Subcutaneous adipose tissue (tissue), 4 donors: Measurements from ENCODE around the gene HPRT1. TPM values are rescaled to one million over a fixed set of nuclear protein-coding genes. Genes with fewer than 3 reads are reported as not detected.

ENCODE experiments used
- CTCF ChIP-seq: fragments of 450-650 bp; IDR thresholded peaks from one replicate; pipeline ENCODE4 v1.5.1; 2016; ENCODE audit warnings: low read depth, mild to moderate bottlenecking, control low read depth, antibody characterized with exemption, moderate library complexity
- total RNA-seq, 4 donors: library from RNA; depleted of rRNA; stranded (reverse); fragments of >200 nt; gene quantifications; one replicate each; pipeline ENCODE4 v1.1.0, GENCODE V29; 2016

Gene HPRT1
- total RNA-seq, 4 donors from 2014 or later = 11.3 to 25.4 (median 13.3) TPM

DNA sequence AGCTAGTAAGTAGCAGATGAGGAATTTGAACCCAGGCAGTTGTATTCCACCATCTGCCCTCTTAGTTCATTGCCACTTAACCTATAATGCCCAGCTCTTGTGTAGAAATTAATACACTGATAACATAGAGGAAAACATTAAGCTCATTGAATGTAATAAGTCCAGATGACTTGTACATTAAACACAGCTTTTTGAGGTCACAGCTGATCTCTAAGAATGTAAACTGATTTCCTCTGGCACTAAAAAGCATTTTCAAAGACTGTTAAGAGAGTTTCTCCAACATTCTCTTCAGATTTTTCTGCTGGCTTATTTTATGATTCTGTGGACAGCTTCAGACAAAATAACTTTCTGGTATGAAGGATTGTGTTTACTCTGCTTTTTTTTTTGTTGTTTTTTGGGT lies 42.7 kb downstream of the HPRT1 start:
- TF ChIP-seq CTCF = no peak

DNA sequence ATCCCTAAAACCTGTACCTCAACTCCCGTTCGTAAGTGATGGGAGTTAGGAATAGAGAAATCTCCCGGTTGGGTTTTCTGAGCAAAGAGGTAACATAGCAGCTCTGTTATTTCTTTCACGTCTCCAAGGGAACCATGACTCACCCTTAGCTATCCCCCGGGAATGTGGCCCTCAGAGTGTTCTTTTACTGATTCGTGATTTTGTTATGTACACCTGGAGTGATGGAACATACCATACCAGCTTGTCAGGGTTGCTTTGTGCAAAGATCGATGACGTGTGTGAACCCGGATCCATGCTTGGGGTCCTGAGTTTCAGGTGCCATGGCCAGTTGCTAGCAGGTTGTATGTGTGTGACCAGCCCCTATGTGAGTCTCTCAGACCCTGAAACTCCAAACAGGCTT lies 52.6 kb downstream of the HPRT1 start:
- TF ChIP-seq CTCF = no peak

GRCh38 chrX:134513091-134513490 lies 53.1 kb downstream of the HPRT1 start:
- no peak for TF ChIP-seq CTCF

DNA sequence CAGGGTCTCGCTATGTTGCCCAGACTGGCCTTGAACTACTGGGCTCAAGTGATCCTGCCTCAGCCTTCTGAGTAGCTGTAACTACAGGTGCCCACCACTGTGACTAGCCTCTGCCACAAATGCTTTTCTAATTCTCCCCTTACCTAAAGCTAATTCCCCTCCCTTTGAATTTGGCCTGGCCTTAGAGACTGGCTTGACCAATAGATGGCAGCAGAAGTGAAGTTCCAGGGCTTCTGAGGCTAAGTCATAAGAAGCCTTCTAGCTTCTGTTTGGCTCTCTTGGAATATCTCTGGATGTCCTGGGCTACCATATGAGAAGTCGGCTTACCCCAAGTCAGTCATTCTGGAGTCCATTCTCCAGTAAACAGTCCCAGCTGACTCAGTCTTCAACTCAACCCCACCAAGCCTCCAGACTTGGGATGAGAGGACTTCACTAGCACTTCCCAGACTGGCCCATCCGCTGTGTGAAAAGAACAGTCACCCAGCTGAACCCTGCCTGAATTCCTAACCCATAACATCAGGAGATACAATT lies 61.0 kb downstream of the HPRT1 start:
- no peak for TF ChIP-seq CTCF

DNA sequence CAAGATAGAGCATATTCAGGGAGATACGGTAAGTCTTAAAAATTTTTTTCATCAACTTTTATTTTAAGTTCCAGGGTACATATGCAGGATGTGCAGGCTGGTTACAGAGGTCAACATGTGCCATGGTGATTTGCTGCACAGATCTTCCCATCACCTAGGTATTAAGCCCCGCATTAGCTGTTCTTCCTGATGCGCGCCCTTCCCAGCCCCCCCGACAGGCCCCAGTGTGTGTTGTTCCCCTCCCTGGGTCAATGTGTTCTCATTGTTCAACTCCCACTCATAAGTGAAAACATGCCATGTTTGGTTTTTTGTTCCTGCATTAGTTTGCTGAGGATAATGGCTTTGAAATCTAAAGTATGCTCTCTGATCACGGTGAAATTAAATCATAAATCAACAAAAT lies 64.2 kb downstream of the HPRT1 start:
- no peak for TF ChIP-seq CTCF

- TF ChIP-seq CTCF = no peak
Observed at GRCh38 chrX:134525086-134525792, 65.3 kb downstream of the HPRT1 start.

- TF ChIP-seq CTCF = no peak
Observed at GRCh38 chrX:134526399-134526798, 66.4 kb downstream of the HPRT1 start.
